Dermis lymphatic vessel endothelial cell (primary cell): ENCODE data around the gene METAP1D. TPM values are rescaled to one million over a fixed set of nuclear protein-coding genes. Genes with fewer than 3 reads are reported as not detected.

ENCODE experiments used
- total RNA-seq: library from RNA; depleted of rRNA; stranded (reverse); fragments of >200 nt; gene quantifications from 2 replicates; pipeline ENCODE4 v1.2.1, GENCODE V29; 2014

Gene METAP1D
- 1.7 and 4.9 TPM in 2 replicates for total RNA-seq

GRCh38 chr2:171999604-172000469 lies at the start of gene METAP1D:
METAP1D (plus strand) TSS chr2:171999953; CDS start chr2:171999970, 17 bp downstream.

GRCh38 chr2:172085460-172086159 lies 85.9 kb downstream of the METAP1D start, which contains the start of gene DLX1:
DLX1 (plus strand) TSS chr2:172085507; CDS start chr2:172085678, 171 bp downstream.

GRCh38 chr2:172102391-172103359 lies 102.9 kb downstream of the METAP1D start, which contains the start of gene DLX2:
DLX2 (minus strand) TSS chr2:172102900; CDS start chr2:172102538, 362 bp downstream.

Other genes starting within 250 kb of the METAP1D start
- 10.3 and 11.1 TPM in 2 replicates for gene SLC25A12, start 105.7 kb upstream of the METAP1D start, total RNA-seq
- gene HAT1, start 77.5 kb upstream of the METAP1D start, total RNA-seq, result 21.9 and 23.2 TPM in 2 replicates
- gene DLX1, start 85.6 kb downstream of the METAP1D start, total RNA-seq, result 0.09 TPM in 1 of 2 replicates, not detected in the other
- gene DLX2, start 102.9 kb downstream of the METAP1D start, total RNA-seq, result under 0.01 TPM in 1 of 2 replicates, not detected in the other